Nephron progenitor cell (in vitro differentiated cells): ENCODE results near the gene FUOM.
A peak's percentile ranks its signal among the peaks of the same experiment; 100 is the strongest.

Experiments
- DNase-seq: peaks from one replicate; pipeline ENCODE4 v3.0.0; 2021
- H3K27ac Mint-ChIP-seq: 2 replicates; pipeline ENCODE4 v1.8.0; 2021; ENCODE audit warnings: mild to moderate bottlenecking, moderate library complexity, mixed read lengths
- H3K27me3 Mint-ChIP-seq: 2 replicates; pipeline ENCODE4 v1.8.0; 2021; ENCODE audit warnings: mild to moderate bottlenecking, low read depth, mixed read lengths; ENCODE audit not compliant: poor library complexity
- H3K36me3 Mint-ChIP-seq: 2 replicates; pipeline ENCODE4 v1.8.0; 2021; ENCODE audit warnings: low read depth, mixed read lengths
- H3K4me1 Mint-ChIP-seq: 2 replicates; pipeline ENCODE4 v1.8.0; 2021; ENCODE audit warnings: mixed read lengths
- H3K4me3 Mint-ChIP-seq: 2 replicates; pipeline ENCODE4 v1.8.0; 2021; ENCODE audit warnings: mild to moderate bottlenecking, moderate library complexity, mixed read lengths
- H3K9me3 Mint-ChIP-seq: 2 replicates; pipeline ENCODE4 v1.8.0; 2021; ENCODE audit warnings: mild to moderate bottlenecking, moderate library complexity, mixed read lengths
- CTCF ChIP-seq: fragments of 200-600 bp; sonication (generic); IDR thresholded peaks from 2 replicates; pipeline ENCODE4 v1.5.0; 2021; ENCODE audit warnings: antibody characterized with exemption

FUOM gene

GRCh38 chr10:133396035-133396624 lies 38.3 kb upstream of the FUOM start:
- TF ChIP-seq CTCF, result no peak
- Mint-ChIP-seq H3K27ac (no peak overlapping the region), H3K4me1 (peaks cover 27% of the 10 kb centered on the region), H3K36me3 (peaks cover 50% of the 10 kb centered on the region), H3K27me3 (peaks cover 2% of the 10 kb centered on the region), H3K4me3 (peak overlapping the region; percentile 97), H3K9me3 (no peaks in the 10 kb centered on the region)
- no peak for DNase-seq

GRCh38 chr10:133394801-133395221 lies 37.0 kb upstream of the FUOM start:
- Mint-ChIP-seq H3K36me3 (peaks cover 40% of the 10 kb centered on the region), H3K9me3 (no peaks in the 10 kb centered on the region), H3K4me3 (peak overlapping the region; percentile 97), H3K27ac (peak overlapping the region; percentile 97), H3K27me3 (peaks cover 8% of the 10 kb centered on the region), H3K4me1 (peaks cover 31% of the 10 kb centered on the region)
- DNase-seq, result no peak
- no peak for TF ChIP-seq CTCF

GRCh38 chr10:133394064-133394663 lies 36.3 kb upstream of the FUOM start, which contains the start of gene MTG1:
Gene MTG1 (plus strand): TSS chr10:133394157. CDS start chr10:133394221, 64 bp downstream.
- no peak for TF ChIP-seq CTCF
- H3K27ac Mint-ChIP-seq, result peak within 1 kb of the TSS; percentile 97
- peaks cover 8% of the 10 kb centered on the region for H3K27me3 Mint-ChIP-seq
- H3K9me3 Mint-ChIP-seq, result no peaks in the 10 kb centered on the region
- peak; percentile 99 for DNase-seq
- peak within 1 kb of the TSS; percentile 97 for H3K4me3 Mint-ChIP-seq
- H3K4me1 Mint-ChIP-seq, result peaks cover 35% of the 10 kb centered on the region
- peaks cover 34% of the 10 kb centered on the region for H3K36me3 Mint-ChIP-seq

- Mint-ChIP-seq H3K36me3 (peaks cover 27% of the 10 kb centered on the region), H3K9me3 (no peaks in the 10 kb centered on the region), H3K4me1 (peaks cover 41% of the 10 kb centered on the region), H3K4me3 (peak overlapping the region; percentile 97), H3K27me3 (peaks cover 9% of the 10 kb centered on the region), H3K27ac (no peak overlapping the region)
- no peak for DNase-seq
- TF ChIP-seq CTCF, result no peak
Measured at GRCh38 chr10:133393401-133394063, 35.7 kb upstream of the FUOM start.

GRCh38 chr10:133391761-133392518 lies 34.1 kb upstream of the FUOM start:
- DNase-seq, result no peak
- peaks cover 39% of the 10 kb centered on the region for H3K4me1 Mint-ChIP-seq
- TF ChIP-seq CTCF, result no peak
- H3K9me3 Mint-ChIP-seq, result no peaks in the 10 kb centered on the region
- H3K27me3 Mint-ChIP-seq, result peaks cover 14% of the 10 kb centered on the region
- H3K4me3 Mint-ChIP-seq, result no peak overlapping the region
- H3K36me3 Mint-ChIP-seq, result peaks cover 12% of the 10 kb centered on the region
- H3K27ac Mint-ChIP-seq, result no peak overlapping the region
